GM21526 (cell line): ENCODE measurements around the gene STX12.
"Not testable (repeated sequence)": the region's sequence is repeated elsewhere in the genome, so short reads cannot be mapped to it uniquely, and the experiment has no call there.

Source experiments
- ATAC-seq: cut with Tn5 transposase; IDR thresholded peaks from one replicate; pipeline ENCODE4 v1.9.1; 2021; ENCODE audit warnings: moderate library complexity; ENCODE audit not compliant: unreplicated experiment, low FRiP score

Gene STX12

GRCh38 chr1:27864264-27864895 is 91.4 kb downstream of the STX12 start:
- no peak for ATAC-seq

GRCh38 chr1:27865821-27866220 is 92.8 kb downstream of the STX12 start:
- ATAC-seq: no peak

GRCh38 chr1:27868556-27868931 is 95.5 kb downstream of the STX12 start:
- ATAC-seq: no peak

GRCh38 chr1:27868932-27869718 is 96.1 kb downstream of the STX12 start:
- no peak for ATAC-seq

- no peak for ATAC-seq
Measured at GRCh38 chr1:27869719-27870085, 96.7 kb downstream of the STX12 start.

- not testable (repeated sequence) for ATAC-seq
Measured at GRCh38 chr1:27871076-27871475, 98.1 kb downstream of the STX12 start.

GRCh38 chr1:27872059-27872801 is 99.2 kb downstream of the STX12 start, which contains the start of gene THEMIS2:
Gene THEMIS2 (plus strand): TSS chr1:27872544. CDS start chr1:27872572, 28 bp downstream.
- ATAC-seq: no peak

GRCh38 chr1:27872802-27873551 is 100.0 kb downstream of the STX12 start:
- ATAC-seq: no peak

GRCh38 chr1:27873671-27874384 is 100.8 kb downstream of the STX12 start:
- no peak for ATAC-seq
